OCI-LY1 (cell line): ENCODE results near the gene GFPT2.

Experiments
- H2AFZ ChIP-seq: fragments of 200-600 bp; sonication (generic), shearing (Covaris generic); 2 replicates; pipeline ENCODE4 v1.6.0; 2014; ENCODE audit warnings: antibody characterized with exemption, mild to moderate bottlenecking, low read length
- H3F3A ChIP-seq: fragments of 200-600 bp; sonication (generic), shearing (Covaris generic); 2 replicates; pipeline ENCODE4 v1.6.0; 2014; ENCODE audit warnings: mild to moderate bottlenecking, antibody characterized with exemption, low read length, moderate library complexity; ENCODE audit not compliant: insufficient read depth
- H3K27ac ChIP-seq: fragments of 200-600 bp; sonication (generic); 2 replicates; pipeline ENCODE4 v1.5.1; 2014; ENCODE audit warnings: low read length, mixed run types, mild to moderate bottlenecking, low read depth; ENCODE audit not compliant: poor library complexity, severe bottlenecking
- H3K27me3 ChIP-seq: fragments of 200-600 bp; sonication (generic); 2 replicates; pipeline ENCODE4 v1.6.0; 2014; ENCODE audit warnings: antibody characterized with exemption, mild to moderate bottlenecking, low read length, moderate library complexity; ENCODE audit not compliant: insufficient read depth
- H3K36me3 ChIP-seq: fragments of 200-600 bp; sonication (generic); 2 replicates; pipeline ENCODE4 v1.6.1; 2014; ENCODE audit warnings: mild to moderate bottlenecking, antibody characterized with exemption, low read length, moderate library complexity, mixed read lengths; ENCODE audit not compliant: insufficient read depth
- H3K4me1 ChIP-seq: fragments of 200-600 bp; sonication (generic); 2 replicates; pipeline ENCODE4 v1.5.1; 2014; ENCODE audit warnings: mild to moderate bottlenecking, low read length, moderate library complexity; ENCODE audit not compliant: insufficient read depth, severe bottlenecking
- H3K4me2 ChIP-seq: fragments of 200-600 bp; sonication (generic), shearing (Covaris generic); 2 replicates; pipeline ENCODE4 v1.6.1; 2014; ENCODE audit warnings: low read length
- H3K4me3 ChIP-seq: fragments of 200-600 bp; sonication (generic); 2 replicates; pipeline ENCODE4 v1.5.1; 2014; ENCODE audit warnings: low read length, low read depth, mild to moderate bottlenecking, mixed read lengths; ENCODE audit not compliant: poor library complexity, severe bottlenecking
- H3K79me2 ChIP-seq: fragments of 200-600 bp; shearing (Covaris generic); 2 replicates; pipeline ENCODE4 v1.6.1; 2016; ENCODE audit warnings: mixed run types, low read length, mixed read lengths; ENCODE audit not compliant: insufficient read depth
- H3K9ac ChIP-seq: fragments of 200-600 bp; sonication (generic), shearing (Covaris generic); 2 replicates; pipeline ENCODE4 v1.6.1; 2014; ENCODE audit warnings: mild to moderate bottlenecking, low read length, mixed read lengths
- H3K9me2 ChIP-seq: fragments of 200-600 bp; sonication (generic), shearing (Covaris generic); 2 replicates; pipeline ENCODE4 v1.6.1; 2014; ENCODE audit warnings: low read depth, mild to moderate bottlenecking, low read length, mixed read lengths
- H3K9me3 ChIP-seq: fragments of 200-600 bp; shearing (Covaris generic); 2 replicates; pipeline ENCODE4 v1.6.1; 2014; ENCODE audit warnings: low read length, mixed read lengths
- H4K20me1 ChIP-seq: fragments of 200-600 bp; sonication (generic), shearing (Covaris generic); 2 replicates; pipeline ENCODE4 v1.6.0; 2016; ENCODE audit warnings: mild to moderate bottlenecking, low read length; ENCODE audit not compliant: insufficient read depth
- CTCF ChIP-seq: fragments of 200-600 bp; sonication (generic), shearing (Covaris generic); IDR thresholded peaks from 2 replicates; pipeline ENCODE4 v1.5.1; 2017; ENCODE audit warnings: mild to moderate bottlenecking, antibody characterized with exemption, low read length, moderate library complexity, mixed read lengths
- EZH2 ChIP-seq: fragments of 200-600 bp; sonication (generic), shearing (Covaris generic); IDR thresholded peaks from 2 replicates; pipeline ENCODE4 v1.8.0; 2017; ENCODE audit warnings: borderline replicate concordance, mixed run types, mild to moderate bottlenecking, antibody characterized with exemption, low read length, moderate library complexity, mixed read lengths

The GFPT2 gene

GRCh38 chr5:180373454-180373853 lies 20.3 kb upstream of the GFPT2 start:
- no peak overlapping the region for H3K4me2 ChIP-seq
- no peak overlapping the region for H3K9ac ChIP-seq
- H3K9me3 ChIP-seq, result no peaks in the 10 kb centered on the region
- H3F3A ChIP-seq, result no peaks in the 10 kb centered on the region
- 0 out of 2 replicates have a peak, but pooled peaks cover 6% of the 10 kb centered on the region for H3K27me3 ChIP-seq
- H3K4me1 ChIP-seq, result no peaks in the 10 kb centered on the region
- no peak overlapping the region for H3K4me3 ChIP-seq
- no peak overlapping the region for H2AFZ ChIP-seq
- H3K36me3 ChIP-seq, result no peaks in the 10 kb centered on the region
- no peaks in the 10 kb centered on the region for H4K20me1 ChIP-seq
- H3K79me2 ChIP-seq, result no peaks in the 10 kb centered on the region
- no peaks in the 10 kb centered on the region for H3K9me2 ChIP-seq
- H3K27ac ChIP-seq, result no peak overlapping the region
- no peak for TF ChIP-seq CTCF
- TF ChIP-seq EZH2, result no peak

- Histone ChIP-seq H3K79me2 (no peaks in the 10 kb centered on the region), H3K9me2 (no peaks in the 10 kb centered on the region), H3K27ac (no peak overlapping the region), H4K20me1 (no peaks in the 10 kb centered on the region), H3K9ac (no peak overlapping the region), H3K4me3 (no peak overlapping the region), H3K4me2 (no peak overlapping the region), H3K9me3 (no peaks in the 10 kb centered on the region), H2AFZ (no peak overlapping the region), H3F3A (no peaks in the 10 kb centered on the region), H3K4me1 (no peaks in the 10 kb centered on the region), H3K27me3 (no peaks in the 10 kb centered on the region; the same call in 1 of the 2 replicates), H3K36me3 (no peaks in the 10 kb centered on the region)
- TF ChIP-seq CTCF (no peak), EZH2 (no peak)
Measured at GRCh38 chr5:180371949-180372348, 18.8 kb upstream of the GFPT2 start.

- Histone ChIP-seq H3K9me3 (no peaks in the 10 kb centered on the region), H3K4me3 (no peak overlapping the region), H3K4me1 (no peaks in the 10 kb centered on the region), H3F3A (no peaks in the 10 kb centered on the region), H4K20me1 (no peaks in the 10 kb centered on the region), H3K79me2 (no peaks in the 10 kb centered on the region), H2AFZ (no peak overlapping the region), H3K27ac (no peak overlapping the region), H3K27me3 (no peaks in the 10 kb centered on the region; the same call in 1 of the 2 replicates), H3K9ac (no peak overlapping the region), H3K9me2 (no peaks in the 10 kb centered on the region), H3K36me3 (no peaks in the 10 kb centered on the region), H3K4me2 (no peak overlapping the region)
- TF ChIP-seq EZH2, result no peak
- no peak for TF ChIP-seq CTCF
Measured at GRCh38 chr5:180370861-180371641, 17.9 kb upstream of the GFPT2 start.
